Neural cell (in vitro differentiated cells): ENCODE data around the gene UBE2D1.

Experiments used
- EP300 ChIP-seq: fragments of 450-650 bp; conservative IDR thresholded peaks from 2 replicates; pipeline ENCODE4 v1.6.1; 2014; ENCODE audit warnings: antibody characterized with exemption, mild to moderate bottlenecking, moderate library complexity; ENCODE audit not compliant: poor library complexity, severe bottlenecking
- EZH2 ChIP-seq: fragments of 200-600, 300-800 bp; shearing (Covaris generic), sonication (generic); IDR thresholded peaks from 2 replicates; pipeline ENCODE4 v1.6.1; 2014; ENCODE audit warnings: antibody characterized with exemption, low read length, borderline replicate concordance, mild to moderate bottlenecking; ENCODE audit not compliant: insufficient read depth, poor library complexity, severe bottlenecking
- MXI1 ChIP-seq: fragments of 450-650 bp; conservative IDR thresholded peaks from 2 replicates; pipeline ENCODE4 v1.6.1; 2014; ENCODE audit warnings: antibody characterized with exemption, mild to moderate bottlenecking; ENCODE audit not compliant: poor library complexity, severe bottlenecking
- RAD21 ChIP-seq: fragments of 450-650 bp; conservative IDR thresholded peaks from 2 replicates; pipeline ENCODE4 v1.6.1; 2014; ENCODE audit warnings: antibody characterized with exemption, mild to moderate bottlenecking, moderate library complexity
- TF ChIP-seq, protein P1 (sequence below): fragments of 450-650 bp; IDR thresholded peaks from 2 replicates; pipeline ENCODE4 v1.5.1; 2014; ENCODE audit warnings: antibody characterized with exemption, mild to moderate bottlenecking, moderate library complexity; ENCODE audit not compliant: poor library complexity, severe bottlenecking

GRCh38 chr10:58322835-58323209, 12.0 kb upstream of the UBE2D1 start:
- TF ChIP-seq MXI1 (no peak), EZH2 (no peak), EP300 (no peak), RAD21 (no peak)
- TF ChIP-seq, protein P1, sequence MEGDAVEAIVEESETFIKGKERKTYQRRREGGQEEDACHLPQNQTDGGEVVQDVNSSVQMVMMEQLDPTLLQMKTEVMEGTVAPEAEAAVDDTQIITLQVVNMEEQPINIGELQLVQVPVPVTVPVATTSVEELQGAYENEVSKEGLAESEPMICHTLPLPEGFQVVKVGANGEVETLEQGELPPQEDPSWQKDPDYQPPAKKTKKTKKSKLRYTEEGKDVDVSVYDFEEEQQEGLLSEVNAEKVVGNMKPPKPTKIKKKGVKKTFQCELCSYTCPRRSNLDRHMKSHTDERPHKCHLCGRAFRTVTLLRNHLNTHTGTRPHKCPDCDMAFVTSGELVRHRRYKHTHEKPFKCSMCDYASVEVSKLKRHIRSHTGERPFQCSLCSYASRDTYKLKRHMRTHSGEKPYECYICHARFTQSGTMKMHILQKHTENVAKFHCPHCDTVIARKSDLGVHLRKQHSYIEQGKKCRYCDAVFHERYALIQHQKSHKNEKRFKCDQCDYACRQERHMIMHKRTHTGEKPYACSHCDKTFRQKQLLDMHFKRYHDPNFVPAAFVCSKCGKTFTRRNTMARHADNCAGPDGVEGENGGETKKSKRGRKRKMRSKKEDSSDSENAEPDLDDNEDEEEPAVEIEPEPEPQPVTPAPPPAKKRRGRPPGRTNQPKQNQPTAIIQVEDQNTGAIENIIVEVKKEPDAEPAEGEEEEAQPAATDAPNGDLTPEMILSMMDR: no peak
